ENCODE data around the gene LSM14A.

Gene LSM14A

GRCh38 chr19:34236035-34236987 is 64.0 kb downstream of the LSM14A start:
- no peak for TF ChIP-seq CTCF (conservative IDR thresholded peaks at IDR 0.05)
- H3K27ac ChIP-seq: no peak overlapping the region

DNA sequence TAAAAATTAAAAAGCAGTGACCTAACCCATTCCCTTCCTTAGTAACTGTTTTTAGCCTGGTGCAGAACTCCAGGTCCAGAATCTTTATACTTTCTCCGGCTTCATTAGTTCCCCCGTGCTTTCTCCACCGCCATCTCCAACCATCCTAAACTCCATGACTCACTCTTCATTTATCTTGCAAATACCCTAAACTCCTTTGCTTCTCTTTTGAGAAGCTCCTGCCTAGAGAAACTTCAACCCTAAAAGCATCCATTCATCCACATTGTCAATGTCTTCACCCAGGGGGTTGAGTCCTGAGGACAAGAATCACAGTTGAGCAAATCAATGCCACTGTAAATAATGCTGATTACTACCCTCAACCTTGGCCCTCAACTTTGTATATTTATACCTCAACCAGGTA is 65.0 kb downstream of the LSM14A start:
- H3K27ac ChIP-seq: no peak overlapping the region
- no peak for TF ChIP-seq CTCF (conservative IDR thresholded peaks at IDR 0.05)

- TF ChIP-seq CTCF (conservative IDR thresholded peaks at IDR 0.05): no peak
- H3K27ac ChIP-seq: no peak overlapping the region
Observed at GRCh38 chr19:34237939-34238338, 65.6 kb downstream of the LSM14A start.

DNA sequence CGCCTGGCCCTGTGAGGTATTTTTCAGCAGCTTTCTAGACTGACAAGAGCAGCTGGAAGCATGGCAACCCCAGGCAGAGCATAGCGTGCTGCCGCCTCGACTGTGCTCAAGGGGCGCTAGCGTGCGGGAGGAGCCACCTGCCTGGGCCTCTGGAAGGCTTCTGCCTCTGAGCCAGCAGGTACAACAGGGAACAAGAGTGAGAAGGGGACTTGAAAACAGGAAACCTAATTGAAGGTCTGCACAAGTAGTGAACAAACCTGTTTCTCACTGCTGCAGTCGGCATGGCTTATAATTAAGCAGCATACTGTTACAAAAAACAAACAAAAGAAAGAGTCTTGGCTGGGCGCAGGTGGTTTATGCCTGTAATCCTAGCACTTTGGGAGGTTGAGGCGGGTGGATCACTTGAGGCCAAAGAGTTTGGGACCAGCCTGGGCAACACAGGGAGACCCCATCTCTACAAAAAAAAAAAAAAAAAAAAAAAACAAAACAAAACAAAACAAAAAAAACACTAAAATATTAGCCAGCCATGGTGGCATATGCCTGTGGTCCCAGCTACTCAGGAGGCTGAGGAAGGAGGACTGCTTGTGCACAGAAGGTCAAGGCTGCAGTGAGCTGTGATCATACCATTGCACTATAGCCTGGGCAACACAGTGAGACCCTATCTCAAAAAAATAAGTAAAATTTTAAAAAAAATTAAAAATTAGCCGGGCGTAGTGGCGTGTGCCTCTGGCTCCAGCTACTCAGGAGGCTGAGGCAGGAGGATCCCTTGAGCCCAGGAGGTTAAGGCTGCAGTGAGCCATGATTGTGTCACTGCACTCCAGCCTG is 69.4 kb downstream of the LSM14A start:
- TF ChIP-seq CTCF (conservative IDR thresholded peaks at IDR 0.05): peak; percentile 92
- peak overlapping the region; percentile 93 for H3K27ac ChIP-seq

GRCh38 chr19:34243138-34243875 is 71.0 kb downstream of the LSM14A start:
- H3K27ac ChIP-seq: peak overlapping the region; percentile 93; the same call in 1 of the 2 replicates

GRCh38 chr19:34243876-34244578 is 71.7 kb downstream of the LSM14A start:
- TF ChIP-seq CTCF (conservative IDR thresholded peaks at IDR 0.05): no peak
- H3K27ac ChIP-seq: peak overlapping the region; percentile 11

- peak overlapping the region; percentile 11 for H3K27ac ChIP-seq
- TF ChIP-seq CTCF (conservative IDR thresholded peaks at IDR 0.05): 0 out of 2 replicates have a peak, but pooled peaks have one; percentile 15
Observed at GRCh38 chr19:34244611-34245299, 72.5 kb downstream of the LSM14A start.

Measured in VCaP (cell line).